Thyroid gland (tissue), 4 donors: ENCODE results near the gene THAP4. TPM values are rescaled to one million over a fixed set of nuclear protein-coding genes. Genes with fewer than 3 reads are reported as not detected.

ENCODE experiments used
- DNase-seq, 2 donors: peaks; one replicate each; pipeline ENCODE4 v3.0.0-alpha.2; 2019
- H3K27ac ChIP-seq, 3 donors: fragments of 200-600 bp; sonication (generic); 1 replicate in 2 of 3; 2 replicates in 1 of 3; pipeline ENCODE4 v1.5.1; 2016 to 2019; ENCODE audit warnings: mild to moderate bottlenecking in 1 of 3, moderate library complexity in 1 of 3
- H3K27me3 ChIP-seq: fragments of 200-600 bp; sonication (generic); one replicate; pipeline ENCODE4 v1.5.1; 2019
- H3K36me3 ChIP-seq, 2 donors: fragments of 200-600 bp; sonication (generic); one replicate each; pipeline ENCODE4 v1.5.1; 2016 to 2019
- H3K4me1 ChIP-seq, 2 donors: fragments of 200-600 bp; sonication (generic); one replicate each; pipeline ENCODE4 v1.5.1; 2017 to 2019
- H3K4me3 ChIP-seq, 3 donors: fragments of 200-600 bp; sonication (generic); replicated peaks in 1 of 3; 1 replicate in 2 of 3; 2 replicates in 1 of 3; pipeline ENCODE4 v1.5.1; 2016; ENCODE audit warnings: mild to moderate bottlenecking in 1 of 3
- H3K9me3 ChIP-seq: fragments of 200-600 bp; sonication (generic); one replicate; pipeline ENCODE4 v1.5.1; 2017
- POLR2A ChIP-seq, 2 donors: fragments of 450-650 bp; IDR thresholded peaks; one replicate each; pipeline ENCODE4 v1.6.1; 2017; ENCODE audit warnings: antibody characterized with exemption in 2 of 2, mild to moderate bottlenecking in 2 of 2, moderate library complexity in 1 of 2
- WGBS, 2 donors: methylation state at CpG; one replicate each; pipeline ENCODE4 v1.1.5; 2017; 5-methylcytosine and 5-hydroxymethylcytosine counted together
- intact Hi-C: fragments of 100-400 bp; cut with DNase I; formaldehyde crosslinking; loops from one replicate; pipeline ENCODE4 v1.15.1; 2023
- small RNA-seq: library from RNA; depleted of rRNA; stranded (forward); fragments of <200 nt; gene quantifications from one replicate; pipeline ENCODE3, GENCODE V24; 2016
- total RNA-seq, 4 donors: library from RNA; depleted of rRNA; stranded (reverse); fragments of >200 nt; gene quantifications; one replicate each; pipeline ENCODE4 v1.2.3, GENCODE V29; 2016
- TF ChIP-seq, protein P1 (sequence below), 6 experiments: fragments of 200-600 bp in 3 of 6; fragments of 450-650 bp in 3 of 6; sonication (generic) in 3 of 6; IDR thresholded peaks; one replicate each; pipeline ENCODE4 v1.5.1; 2016 to 2019; ENCODE audit warnings: antibody characterized with exemption in 6 of 6, mild to moderate bottlenecking in 2 of 6, inconsistent platforms in 1 of 6, moderate library complexity in 1 of 6

Gene THAP4
- total RNA-seq, 4 donors from 2014 or later = 42.9 to 53.6 (median 46.2) TPM

DNA sequence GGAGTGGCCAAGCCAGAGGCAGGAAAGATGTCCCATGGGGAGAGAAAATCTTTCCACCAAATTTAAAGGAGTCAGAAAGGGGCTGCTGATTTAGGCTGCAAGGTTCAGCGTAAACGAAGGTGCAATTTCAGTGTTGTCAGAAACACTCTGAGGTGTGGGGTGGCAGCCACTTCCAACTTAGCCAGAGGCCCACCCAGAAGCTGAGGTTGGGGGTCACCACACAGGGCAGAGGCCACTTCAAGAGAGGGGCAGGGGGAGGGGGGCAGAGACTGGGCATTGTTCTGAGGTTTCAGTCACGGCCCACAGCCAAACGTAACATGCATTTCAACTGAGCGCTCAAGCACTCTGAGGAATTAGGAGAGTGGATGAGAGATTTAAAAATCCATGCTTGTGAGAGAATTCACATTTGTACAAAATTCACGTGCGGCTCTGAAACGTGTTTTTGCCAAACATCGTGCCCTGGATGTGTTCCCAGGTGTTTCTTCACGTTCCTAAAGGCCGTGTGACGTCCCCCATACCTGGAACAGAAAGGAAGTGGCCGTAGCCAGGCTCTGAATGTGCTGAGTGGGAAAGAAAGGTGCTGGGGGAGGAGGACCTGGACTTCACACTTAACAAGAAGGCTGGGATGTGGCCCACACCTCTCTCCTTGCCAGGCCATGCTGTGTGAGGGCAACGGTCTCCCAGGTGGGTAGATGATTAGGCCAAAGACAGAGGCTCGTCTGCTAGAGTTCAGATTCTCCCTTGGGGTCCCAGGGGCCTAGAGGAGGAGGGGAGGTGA lies 97.9 kb downstream of the THAP4 start:
- peak overlapping the region in 2 of 3 donors; percentile 4 to 32 for H3K27ac ChIP-seq
- H3K36me3 ChIP-seq = no peaks in the 10 kb centered on the region
- H3K4me3 ChIP-seq = no peak overlapping the region
- H3K9me3 ChIP-seq = no peaks in the 10 kb centered on the region
- DNase-seq = peak; percentile 50 to 52
- intact Hi-C loops = no loop called here
- 55 to 56% methylated on average over 15 of the region's 15 CpGs for WGBS, 2 donors
- TF ChIP-seq, protein P1, sequence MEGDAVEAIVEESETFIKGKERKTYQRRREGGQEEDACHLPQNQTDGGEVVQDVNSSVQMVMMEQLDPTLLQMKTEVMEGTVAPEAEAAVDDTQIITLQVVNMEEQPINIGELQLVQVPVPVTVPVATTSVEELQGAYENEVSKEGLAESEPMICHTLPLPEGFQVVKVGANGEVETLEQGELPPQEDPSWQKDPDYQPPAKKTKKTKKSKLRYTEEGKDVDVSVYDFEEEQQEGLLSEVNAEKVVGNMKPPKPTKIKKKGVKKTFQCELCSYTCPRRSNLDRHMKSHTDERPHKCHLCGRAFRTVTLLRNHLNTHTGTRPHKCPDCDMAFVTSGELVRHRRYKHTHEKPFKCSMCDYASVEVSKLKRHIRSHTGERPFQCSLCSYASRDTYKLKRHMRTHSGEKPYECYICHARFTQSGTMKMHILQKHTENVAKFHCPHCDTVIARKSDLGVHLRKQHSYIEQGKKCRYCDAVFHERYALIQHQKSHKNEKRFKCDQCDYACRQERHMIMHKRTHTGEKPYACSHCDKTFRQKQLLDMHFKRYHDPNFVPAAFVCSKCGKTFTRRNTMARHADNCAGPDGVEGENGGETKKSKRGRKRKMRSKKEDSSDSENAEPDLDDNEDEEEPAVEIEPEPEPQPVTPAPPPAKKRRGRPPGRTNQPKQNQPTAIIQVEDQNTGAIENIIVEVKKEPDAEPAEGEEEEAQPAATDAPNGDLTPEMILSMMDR (IDR thresholded peaks at IDR 0.05) = no peak
- TF ChIP-seq POLR2A (IDR thresholded peaks at IDR 0.05) = no peak
- H3K27me3 ChIP-seq = no peaks in the 10 kb centered on the region
- peaks cover 14 to 33% of the 10 kb centered on the region in 2 donors for H3K4me1 ChIP-seq

DNA sequence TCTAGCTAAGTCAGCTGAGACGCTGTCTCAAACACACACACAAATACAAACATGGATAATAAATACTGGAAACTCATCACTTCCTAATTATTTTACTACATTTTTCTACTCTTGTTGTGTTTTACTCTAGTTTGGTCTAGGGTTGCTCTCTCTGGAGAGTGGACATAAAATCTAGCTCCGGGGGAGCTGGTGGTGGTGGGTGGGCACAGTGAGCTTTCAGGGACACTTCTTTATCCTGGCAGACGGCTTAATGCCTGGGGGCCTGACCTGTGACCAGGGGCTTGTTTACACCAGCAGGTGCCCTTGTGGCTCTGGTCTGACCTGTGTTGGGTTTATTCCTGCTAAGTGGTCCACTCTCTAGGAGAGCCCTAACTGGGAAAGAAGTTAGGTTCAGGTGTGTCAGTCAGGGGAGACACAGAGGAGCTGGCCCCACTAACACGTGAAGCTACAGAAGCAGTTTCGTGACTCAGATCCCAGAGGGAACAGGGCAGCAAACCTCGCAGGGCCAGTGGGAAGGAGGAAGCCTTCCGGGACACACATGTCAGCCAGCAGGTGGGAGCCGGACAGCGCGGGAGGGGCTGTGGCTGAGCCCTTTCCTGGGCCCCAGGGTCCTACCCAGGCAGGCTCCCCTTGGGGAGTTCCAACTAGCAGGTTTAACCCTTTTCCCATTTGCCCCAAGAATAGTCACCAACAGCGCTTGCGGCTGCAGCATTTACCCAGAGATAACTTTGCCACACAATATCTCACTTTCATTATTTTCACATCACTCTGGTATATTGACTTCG lies 100.9 kb downstream of the THAP4 start:
- Histone ChIP-seq H3K27me3 (no peaks in the 10 kb centered on the region), H3K4me1 (peaks cover 7 to 17% of the 10 kb centered on the region in 2 donors), H3K4me3 (no peak overlapping the region), H3K36me3 (no peaks in the 10 kb centered on the region), H3K27ac (no peak overlapping the region), H3K9me3 (no peaks in the 10 kb centered on the region)
- TF ChIP-seq, protein P1 (IDR thresholded peaks at IDR 0.05) = no peak
- TF ChIP-seq POLR2A (IDR thresholded peaks at IDR 0.05) = no peak
- DNase-seq = no peak
- intact Hi-C loops = no loop called here
- 69 to 75% methylated on average over 10 to 13 of the region's 13 CpGs for WGBS, 2 donors

DNA sequence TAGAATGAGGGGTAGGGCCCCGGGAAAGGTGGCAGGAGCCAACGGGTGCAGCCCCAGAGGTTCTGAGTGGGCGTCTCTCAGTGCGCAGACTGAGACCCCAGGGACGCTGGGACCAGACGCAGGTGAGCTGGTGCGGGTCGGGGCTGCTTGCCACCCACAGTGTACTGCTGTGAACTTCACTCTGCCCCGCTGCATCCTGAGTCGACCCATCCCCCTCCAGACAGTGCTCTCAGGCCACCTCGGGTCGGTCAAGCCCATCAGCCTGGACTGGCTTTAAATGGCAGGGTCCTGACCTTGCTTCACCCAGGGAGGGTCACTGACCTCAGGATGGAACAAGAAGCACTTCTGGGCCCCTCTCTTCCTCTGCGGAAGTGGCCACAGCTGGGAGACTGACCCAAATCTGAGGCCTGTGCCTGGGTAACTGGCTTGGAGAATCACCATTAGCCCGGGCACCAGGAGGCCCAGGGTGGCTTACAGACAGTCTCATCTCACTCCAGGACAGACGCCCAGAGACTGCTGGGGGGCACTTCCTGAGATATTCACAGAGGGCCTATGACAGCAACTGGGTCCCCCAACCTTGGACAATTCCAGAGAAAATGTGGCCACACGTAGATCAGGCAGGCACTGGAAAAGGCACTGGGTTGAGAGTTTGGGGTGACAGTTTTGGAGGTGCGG lies 102.1 kb downstream of the THAP4 start:
- DNase-seq = no peak
- Histone ChIP-seq H3K27me3 (no peaks in the 10 kb centered on the region), H3K36me3 (no peaks in the 10 kb centered on the region), H3K9me3 (no peaks in the 10 kb centered on the region), H3K4me3 (no peak overlapping the region), H3K27ac (no peak overlapping the region), H3K4me1 (peaks cover 0 to 5% of the 10 kb centered on the region in 2 donors)
- 73% methylated on average over 14 of the region's 17 CpGs for WGBS, 2 donors
- intact Hi-C loops = no loop called here
- no peak for TF ChIP-seq POLR2A (IDR thresholded peaks at IDR 0.05)
- TF ChIP-seq, protein P1 (IDR thresholded peaks at IDR 0.05) = no peak

Small RNAs within 50 kb of the gene (small RNA-seq; reads per million reads assigned to genes)
- not detected for gene RNA5SP122

Other genes with a start within 250 kb of the THAP4 start
- gene STK25, start 128.6 kb downstream of the THAP4 start, total RNA-seq = 100 to 1,000 TPM; 236 to 364 (median 266) TPM
- gene BOK, start 78.4 kb downstream of the THAP4 start, total RNA-seq = 10 to 100 TPM; 22.2 to 32.1 (median 27.0) TPM
- gene ATG4B, start 535 bp upstream of the THAP4 start, total RNA-seq = 100 to 1,000 TPM in 1 of 4 donors, 10 to 100 TPM in 3; 58.5 to 129 (median 86.2) TPM
- 10 to 100 TPM in 3 of 4 donors, 1 to 10 TPM in 1; 9.6 to 24.0 (median 15.7) TPM for gene DTYMK, start 49.7 kb upstream of the THAP4 start, total RNA-seq
- gene ING5, start 64.9 kb upstream of the THAP4 start, total RNA-seq = 10 to 100 TPM; 42.2 to 76.3 (median 59.9) TPM
- 10 to 100 TPM; 20.2 to 34.4 (median 23.0) TPM for gene D2HGDH, start 97.5 kb upstream of the THAP4 start, total RNA-seq
- not detected for gene GAL3ST2, start 139.7 kb upstream of the THAP4 start, total RNA-seq
- gene NEU4, start 172.0 kb upstream of the THAP4 start, total RNA-seq = 1 to 10 TPM in 2 of 4 donors, under 1 TPM in 1, not detected in 1; 0.78 to 5.7 (median 1.1) TPM
- 1 to 10 TPM in 2 of 4 donors, under 1 TPM in 2; 0.49 to 2.3 (median 1.1) TPM for gene PDCD1, start 221.7 kb upstream of the THAP4 start, total RNA-seq
- under 1 TPM in 1 of 4 donors, not detected in 3; 0.13 TPM for gene RTP5, start 232.6 kb upstream of the THAP4 start, total RNA-seq